GM19193 (cell line): ENCODE results near the gene SEPSECS.

Source experiments
- POLR2A ChIP-seq: IDR thresholded peaks from 4 replicates; pipeline ENCODE4 v1.6.1; 2011; ENCODE audit not compliant: insufficient read depth, insufficient read length; ENCODE audit errors: extremely low read depth

SEPSECS gene

GRCh38 chr4:25159837-25160713 is at the start of gene SEPSECS:
SEPSECS (minus strand) TSS chr4:25160449; CDS start chr4:25160369, 80 bp downstream.
- peak; percentile 96 for TF ChIP-seq POLR2A

GRCh38 chr4:25209702-25210101 is 49.5 kb upstream of the SEPSECS start:
- no peak for TF ChIP-seq POLR2A

DNA sequence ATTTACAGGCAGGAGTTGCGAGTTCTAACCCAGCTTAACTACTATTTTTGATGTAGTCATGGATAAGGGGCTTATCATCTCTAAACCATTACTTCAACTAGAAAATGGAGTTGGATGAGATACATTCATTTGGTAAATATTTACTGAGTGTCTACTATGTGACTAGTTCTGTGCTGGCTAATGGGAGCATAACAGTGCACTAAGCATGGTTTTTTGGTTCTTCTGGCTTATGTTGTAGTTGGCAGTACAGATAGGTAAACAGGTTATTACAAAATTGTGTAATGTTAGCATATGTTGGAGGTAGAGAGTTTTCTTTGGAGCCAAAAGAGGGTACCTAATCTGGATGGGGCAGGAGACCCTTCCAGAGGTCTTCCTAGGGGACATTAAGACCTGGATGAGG is 47.7 kb upstream of the SEPSECS start:
- TF ChIP-seq POLR2A: no peak

DNA sequence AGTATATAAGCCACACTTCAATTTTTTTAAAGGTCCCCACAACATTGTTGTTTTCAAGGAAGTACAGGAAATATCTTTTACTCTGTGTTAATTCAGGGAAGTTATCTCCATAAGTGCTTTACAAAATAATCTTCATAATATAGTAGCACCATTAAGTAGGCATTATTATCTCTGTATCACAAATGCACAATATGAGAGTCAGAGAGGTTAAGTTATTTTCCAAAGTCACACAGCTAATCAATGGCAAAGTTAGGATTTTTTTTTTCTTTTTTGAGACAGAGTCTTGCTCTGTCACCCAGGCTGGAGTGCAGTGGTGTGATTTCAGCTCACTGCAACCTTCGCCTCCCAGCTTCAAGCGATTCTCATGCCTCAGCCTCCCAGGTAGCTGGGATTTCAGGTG is 38.5 kb upstream of the SEPSECS start:
- no peak for TF ChIP-seq POLR2A

- no peak for TF ChIP-seq POLR2A
Observed at GRCh38 chr4:25190407-25190806, 30.2 kb upstream of the SEPSECS start.

DNA sequence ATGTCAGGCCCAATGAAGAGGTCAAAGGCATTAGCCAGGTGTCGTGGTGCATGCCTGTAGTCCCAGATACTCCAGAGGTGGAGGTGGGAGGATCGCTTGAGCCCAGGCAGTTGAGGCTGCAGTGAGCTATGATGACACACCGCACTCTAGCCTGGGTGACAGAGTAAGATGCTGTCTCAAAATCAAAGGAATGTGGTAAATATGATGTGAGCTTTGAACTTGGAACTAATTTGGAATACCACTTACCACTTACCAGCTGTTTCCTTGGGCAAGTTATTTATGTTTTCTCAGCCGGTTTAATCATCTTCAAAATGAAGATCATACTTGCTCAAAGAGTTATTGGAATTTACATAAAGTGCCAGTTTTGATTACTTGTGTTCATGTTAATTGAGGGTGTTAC is 23.8 kb upstream of the SEPSECS start:
- no peak for TF ChIP-seq POLR2A

- TF ChIP-seq POLR2A: no peak
Observed at GRCh38 chr4:25182937-25183336, 22.7 kb upstream of the SEPSECS start.

GRCh38 chr4:25180524-25181131 is 20.4 kb upstream of the SEPSECS start:
- no peak for TF ChIP-seq POLR2A

DNA sequence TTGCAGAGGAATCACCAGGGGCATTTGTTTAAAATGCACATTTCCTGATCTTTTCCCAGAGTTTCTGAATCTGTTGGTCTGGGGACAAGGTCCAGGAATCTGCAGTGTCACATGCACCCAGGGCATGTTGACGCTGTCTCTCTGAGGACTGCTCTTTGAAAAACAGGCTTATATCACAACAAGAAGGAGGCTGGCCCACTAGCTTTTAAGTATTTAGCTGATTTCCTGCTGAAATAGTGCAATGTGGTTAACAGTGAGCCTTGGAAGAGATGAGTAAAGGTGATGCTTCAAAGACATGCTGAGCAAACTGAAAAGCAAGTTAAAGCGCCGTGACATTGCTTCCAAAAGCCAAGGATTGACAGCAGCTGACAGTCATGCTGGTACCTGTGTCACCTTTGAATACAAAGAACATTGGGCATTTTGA is 18.6 kb upstream of the SEPSECS start:
- no peak for TF ChIP-seq POLR2A

GRCh38 chr4:25177147-25177546 is 16.9 kb upstream of the SEPSECS start:
- no peak for TF ChIP-seq POLR2A

DNA sequence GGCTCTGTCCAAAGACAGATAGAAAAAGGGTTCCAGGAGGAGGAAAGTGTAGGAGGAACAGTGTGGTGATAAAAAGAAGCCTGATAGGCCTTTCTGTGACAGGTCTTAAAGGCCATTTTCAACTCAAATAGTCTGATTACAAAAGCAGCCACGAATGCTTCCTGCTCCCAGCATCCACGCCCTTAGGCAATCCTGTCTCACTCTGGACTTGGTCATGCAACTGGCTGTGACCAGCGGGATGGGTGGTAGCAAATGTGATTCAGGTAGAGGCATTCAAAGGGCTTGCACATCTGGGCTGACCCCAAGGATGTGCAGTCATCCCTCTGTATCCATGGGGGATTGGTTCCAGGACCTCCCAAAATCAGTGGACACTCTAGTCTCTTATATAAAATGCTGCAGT is 14.4 kb upstream of the SEPSECS start:
- TF ChIP-seq POLR2A: no peak

GRCh38 chr4:25172961-25173915 is 13.0 kb upstream of the SEPSECS start:
- no peak for TF ChIP-seq POLR2A

DNA sequence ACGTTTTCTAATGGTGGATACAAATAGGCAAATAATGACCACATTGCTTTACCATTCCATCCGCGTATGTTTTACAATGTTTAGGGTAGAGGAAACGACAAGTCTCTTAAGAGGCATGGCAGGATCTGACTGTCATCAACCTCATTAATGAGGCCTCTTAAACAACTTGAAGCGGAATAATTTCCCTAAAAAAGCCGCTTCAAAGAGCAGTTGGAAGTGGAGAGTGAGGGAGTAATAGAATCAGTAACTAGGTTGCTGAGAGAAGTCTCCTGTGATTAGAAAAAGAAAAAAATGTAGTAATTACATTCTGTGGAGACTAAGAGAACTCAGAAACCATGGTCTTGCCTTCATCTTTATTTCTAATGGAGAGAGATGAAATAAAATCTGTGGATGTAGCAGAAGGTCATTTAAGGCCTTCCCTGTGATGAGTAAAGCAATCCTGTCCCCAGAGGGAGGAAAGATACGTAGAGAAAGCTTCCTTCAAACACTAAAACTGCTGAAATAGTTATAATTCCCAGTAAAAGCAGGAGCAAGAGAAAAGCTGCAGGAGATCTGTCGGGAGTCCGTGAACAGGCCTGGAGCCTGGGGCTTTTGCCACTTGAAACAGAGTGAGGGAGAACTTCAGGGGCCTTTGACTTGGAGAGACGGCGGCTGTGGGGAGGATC is 11.1 kb upstream of the SEPSECS start:
- TF ChIP-seq POLR2A: no peak

- no peak for TF ChIP-seq POLR2A
Observed at GRCh38 chr4:25169446-25169845, 9.2 kb upstream of the SEPSECS start.
